HG03439 (cell line): Measurements from ENCODE around the gene TRIM65.

ENCODE experiments used
- ATAC-seq: cut with Tn5 transposase; IDR thresholded peaks from one replicate; pipeline ENCODE4 v1.9.1; 2021; ENCODE audit warnings: mild to moderate bottlenecking, moderate library complexity; ENCODE audit not compliant: unreplicated experiment

Gene TRIM65

GRCh38 chr17:75839942-75840798 lies 56.6 kb downstream of the TRIM65 start:
- no peak for ATAC-seq
